Calu3 (cell line): ENCODE measurements around the gene SDC3. TPM values are rescaled to one million over a fixed set of nuclear protein-coding genes. Genes with fewer than 3 reads are reported as not detected.

Experiments
- BruUV-seq: library from RNA; stranded (reverse); fragments of 400-500 nt; replicated peaks from 2 replicates; lab custom pipeline; 2021; lab: Mats Ljungman, UMichigan
- CTCF ChIA-PET: fragments of 300-600 bp; sonication (Branson Sonifier 250); formaldehyde crosslinking; loops from one replicate; lab custom pipeline; 2022; ENCODE audit warnings: antibody characterized with exemption; lab: Charles Lee
- DNase-seq: peaks from one replicate; pipeline ENCODE4 v3.0.0; 2022
- H3K27ac Mint-ChIP-seq: one replicate; pipeline ENCODE4 v1.8.0; 2022; ENCODE audit warnings: mixed read lengths; ENCODE audit not compliant: unreplicated experiment
- H3K27me3 Mint-ChIP-seq: one replicate; pipeline ENCODE4 v1.8.0; 2022; ENCODE audit warnings: mixed read lengths; ENCODE audit not compliant: unreplicated experiment
- H3K36me3 Mint-ChIP-seq: one replicate; pipeline ENCODE4 v1.8.0; 2022; ENCODE audit warnings: mild to moderate bottlenecking, moderate library complexity, mixed read lengths; ENCODE audit not compliant: insufficient read depth, unreplicated experiment
- H3K4me1 Mint-ChIP-seq: one replicate; pipeline ENCODE4 v1.8.0; 2022; ENCODE audit warnings: mild to moderate bottlenecking, low read depth, mixed read lengths; ENCODE audit not compliant: unreplicated experiment
- H3K4me3 Mint-ChIP-seq: one replicate; pipeline ENCODE4 v1.8.0; 2022; ENCODE audit warnings: mild to moderate bottlenecking, low read depth, moderate library complexity, mixed read lengths; ENCODE audit not compliant: unreplicated experiment
- H3K9me3 Mint-ChIP-seq: one replicate; pipeline ENCODE4 v1.8.0; 2022; ENCODE audit warnings: low read depth, mixed read lengths; ENCODE audit not compliant: unreplicated experiment
- CTCF ChIP-seq: fragments of 200-600 bp; IDR thresholded peaks from one replicate; pipeline ENCODE4 v1.8.0; 2022; ENCODE audit warnings: antibody characterized with exemption; ENCODE audit not compliant: unreplicated experiment
- intact Hi-C: fragments of 100-400 bp; cut with micrococcal nuclease; formaldehyde crosslinking; loops from one replicate; pipeline ENCODE4 v1.10.0; 2022; ENCODE audit not compliant: unreplicated experiment
- total RNA-seq: library from RNA; stranded (reverse); gene quantifications from 2 replicates; pipeline ENCODE4 v1.2.3, GENCODE V29; 2022

SDC3 gene
- total RNA-seq, 1 experiment from 2014 or later = 15.0 TPM

GRCh38 chr1:30927448-30927847, 18.9 kb upstream of the SDC3 start:
- TF ChIP-seq CTCF = no peak
- Mint-ChIP-seq H3K36me3 (peaks cover 31% of the 10 kb centered on the region), H3K27ac (no peak overlapping the region), H3K9me3 (no peaks in the 10 kb centered on the region), H3K4me1 (no peaks in the 10 kb centered on the region), H3K27me3 (no peaks in the 10 kb centered on the region), H3K4me3 (no peak overlapping the region)
- DNase-seq = no peak
- CTCF ChIA-PET = interaction anchor here (0.7 kb wide), 1 partner anchor 96 kb away, joined by 3 read pairs; no protein-coding TSS in a partner anchor
- BruUV-seq = no TSS peak
- intact Hi-C loops = no loop called here

- BruUV-seq = no TSS peak
Measured at GRCh38 chr1:30923597-30923996, 15.0 kb upstream of the SDC3 start.

GRCh38 chr1:30920827-30921226, 12.3 kb upstream of the SDC3 start:
- no peaks in the 10 kb centered on the region for H3K27me3 Mint-ChIP-seq
- H3K4me3 Mint-ChIP-seq = no peak overlapping the region
- intact Hi-C loops = no loop called here
- no peak for TF ChIP-seq CTCF
- H3K36me3 Mint-ChIP-seq = no peaks in the 10 kb centered on the region
- H3K9me3 Mint-ChIP-seq = no peaks in the 10 kb centered on the region
- CTCF ChIA-PET = no interaction called here
- H3K27ac Mint-ChIP-seq = no peak overlapping the region
- DNase-seq = no peak
- no peaks in the 10 kb centered on the region for H3K4me1 Mint-ChIP-seq
- no TSS peak for BruUV-seq

More at GRCh38 chr1:30923597-30923996, 15.0 kb upstream of the SDC3 start:
- CTCF ChIA-PET = interaction anchor here (0.7 kb wide), 1 partner anchor 621 kb away, joined by 3 read pairs; no protein-coding TSS in a partner anchor
- TF ChIP-seq CTCF = no peak
- Mint-ChIP-seq H3K27me3 (no peaks in the 10 kb centered on the region), H3K27ac (no peak overlapping the region), H3K4me3 (no peak overlapping the region), H3K4me1 (no peaks in the 10 kb centered on the region), H3K9me3 (no peaks in the 10 kb centered on the region), H3K36me3 (no peaks in the 10 kb centered on the region)
- no peak for DNase-seq
- intact Hi-C loops = no loop called here

GRCh38 chr1:30919025-30919881, 10.7 kb upstream of the SDC3 start:
- Mint-ChIP-seq H3K4me3 (no peak overlapping the region), H3K36me3 (no peaks in the 10 kb centered on the region), H3K4me1 (no peaks in the 10 kb centered on the region), H3K9me3 (no peaks in the 10 kb centered on the region), H3K27me3 (no peaks in the 10 kb centered on the region), H3K27ac (no peak overlapping the region)
- DNase-seq = no peak
- intact Hi-C loops = no loop called here
- CTCF ChIA-PET = interaction anchor here (0.7 to 1.0 kb wide), 2 partner anchors 122 to 133 kb away, joined by 3 read pairs; no protein-coding TSS in a partner anchor
- no peak for TF ChIP-seq CTCF
- no TSS peak for BruUV-seq
